GM12891 (cell line): ENCODE data around the gene PROM1.

Source experiments
- DNase-seq: peaks from one replicate; pipeline ENCODE4 v3.0.0; 2011; ENCODE audit warnings: low spot score; ENCODE audit not compliant: insufficient read length
- FAIRE-seq: peaks from 2 replicates; lab custom pipeline; 2011; peaks lifted over from hg19 to GRCh38; lab: Jason Lieb, UNC
- PAX5 ChIP-seq: IDR thresholded peaks from 2 replicates; pipeline ENCODE4 v1.6.1; 2011; ENCODE audit warnings: low read length, moderate library complexity, mild to moderate bottlenecking; ENCODE audit not compliant: insufficient read depth, severe bottlenecking
- POLR2A ChIP-seq: IDR thresholded peaks from 2 replicates; pipeline ENCODE4 v1.6.1; 2011; ENCODE audit warnings: low read depth, low read length, control low read depth
- POLR2AphosphoS5 ChIP-seq: IDR thresholded peaks from 2 replicates; pipeline ENCODE4 v1.6.1; 2011; ENCODE audit warnings: low read depth, low read length, control low read depth
- POU2F2 ChIP-seq: IDR thresholded peaks from 2 replicates; pipeline ENCODE4 v1.6.1; 2011; ENCODE audit warnings: low read depth, mild to moderate bottlenecking, control low read depth, low read length, moderate library complexity
- SPI1 ChIP-seq: IDR thresholded peaks from 2 replicates; pipeline ENCODE4 v1.6.1; 2011; ENCODE audit warnings: low read depth, low read length, control low read depth
- TAF1 ChIP-seq: IDR thresholded peaks from 2 replicates; pipeline ENCODE4 v1.6.1; 2011; ENCODE audit warnings: low read depth, low read length, control low read depth

Gene PROM1

GRCh38 chr4:16110661-16111290 lies 27.0 kb upstream of the PROM1 start:
- TF ChIP-seq POLR2AphosphoS5 (no peak), TAF1 (no peak), SPI1 (no peak), POU2F2 (no peak), PAX5 (no peak), POLR2A (no peak)
- DNase-seq, result no peak
- no peak for FAIRE-seq

GRCh38 chr4:16110199-16110598 lies 26.4 kb upstream of the PROM1 start:
- no peak for DNase-seq
- no peak for FAIRE-seq
- no peak for TF ChIP-seq POLR2AphosphoS5
- TF ChIP-seq POU2F2, result no peak
- no peak for TF ChIP-seq TAF1
- no peak for TF ChIP-seq SPI1
- no peak for TF ChIP-seq PAX5
- no peak for TF ChIP-seq POLR2A

- TF ChIP-seq POLR2A, result no peak
- no peak for TF ChIP-seq POLR2AphosphoS5
- TF ChIP-seq POU2F2, result no peak
- no peak for TF ChIP-seq TAF1
- TF ChIP-seq PAX5, result no peak
- no peak for TF ChIP-seq SPI1
- FAIRE-seq, result no peak
- no peak for DNase-seq
Observed at GRCh38 chr4:16109256-16109655, 25.4 kb upstream of the PROM1 start.

- TF ChIP-seq SPI1, result no peak
- TF ChIP-seq TAF1, result no peak
- no peak for FAIRE-seq
Observed at GRCh38 chr4:16106956-16107355, 23.1 kb upstream of the PROM1 start.

GRCh38 chr4:16104520-16104919 lies 20.7 kb upstream of the PROM1 start:
- DNase-seq (no peak), FAIRE-seq (no peak)
- TF ChIP-seq PAX5 (no peak), POLR2AphosphoS5 (no peak), POLR2A (no peak), TAF1 (no peak), SPI1 (no peak), POU2F2 (no peak)

More at GRCh38 chr4:16106956-16107355, 23.1 kb upstream of the PROM1 start:
- DNase-seq, result no peak

- FAIRE-seq (no peak), DNase-seq (no peak)
- TF ChIP-seq POLR2AphosphoS5 (no peak), PAX5 (no peak), POLR2A (no peak), POU2F2 (no peak), TAF1 (no peak), SPI1 (no peak)
Observed at GRCh38 chr4:16102356-16102755, 18.5 kb upstream of the PROM1 start.

GRCh38 chr4:16100833-16101232 lies 17.0 kb upstream of the PROM1 start:
- TF ChIP-seq TAF1 (no peak), PAX5 (no peak), SPI1 (no peak), POLR2AphosphoS5 (no peak), POU2F2 (no peak), POLR2A (no peak)
- no peak for FAIRE-seq

GRCh38 chr4:16092682-16093319 lies 9.0 kb upstream of the PROM1 start:
- TF ChIP-seq POU2F2 (no peak), TAF1 (no peak), SPI1 (no peak), POLR2AphosphoS5 (no peak), POLR2A (no peak), PAX5 (no peak)
- no peak for DNase-seq

More at GRCh38 chr4:16100833-16101232, 17.0 kb upstream of the PROM1 start:
- no peak for DNase-seq

GRCh38 chr4:16090096-16090705 lies 6.4 kb upstream of the PROM1 start:
- DNase-seq (no peak), FAIRE-seq (no peak)
- TF ChIP-seq POU2F2, result no peak
- no peak for TF ChIP-seq PAX5
- TF ChIP-seq SPI1, result no peak
- TF ChIP-seq POLR2AphosphoS5, result no peak
- TF ChIP-seq TAF1, result no peak
- TF ChIP-seq POLR2A, result no peak

More at GRCh38 chr4:16092682-16093319, 9.0 kb upstream of the PROM1 start:
- no peak for FAIRE-seq
